T-cell (primary cell): ENCODE data around the gene OCIAD1. TPM values are rescaled to one million over a fixed set of nuclear protein-coding genes. Genes with fewer than 3 reads are reported as not detected.
A peak's percentile ranks its signal among the peaks of the same experiment; 100 is the strongest.

ENCODE experiments used
- ATAC-seq, 4 experiments: fragments of 200-7000 bp in 3 of 4; fragments of 150-1000 bp in 1 of 4; cut with Tn5 transposase; replicated peaks in 1 of 4; 1 replicate in 3 of 4; 2 replicates in 1 of 4; pipeline ENCODE4 v1.10.0; 2021; ENCODE audit warnings: moderate library complexity in 3 of 4, mild to moderate bottlenecking in 2 of 4, moderate number of reproducible peaks in 1 of 4
- CTCF ChIA-PET, 2 donors: fragments of 300-600 bp; sonication (Branson Sonifier 250); formaldehyde crosslinking; loops; one replicate each; lab custom pipeline; 2022; ENCODE audit warnings: antibody characterized with exemption in 2 of 2; lab: Charles Lee
- POLR2A ChIA-PET, 2 donors: fragments of 300-600 bp; sonication (Branson Sonifier 250); formaldehyde crosslinking; loops; one replicate each; lab custom pipeline; 2022; ENCODE audit warnings: antibody characterized with exemption in 2 of 2; lab: Charles Lee
- DNase-seq, 35 experiments: peaks; one replicate each; pipeline versions ENCODE4 v3.0.0 to v3.0.0-alpha.2; 2013 to 2023
- H3K27ac ChIP-seq: one replicate; pipeline ENCODE4 v1.5.1; 2013; ENCODE audit warnings: low read length
- H3K27me3 ChIP-seq, 2 experiments: replicated peaks in 1 of 2; 1 replicate in 1 of 2; 2 replicates in 1 of 2; pipeline versions ENCODE4 v1.6.1 to v1.7.0; 2013; ENCODE audit warnings: low read length in 1 of 2, mixed read lengths in 1 of 2; ENCODE audit not compliant: control insufficient read depth in 2 of 2, insufficient read depth in 2 of 2; ENCODE audit errors: extremely low read depth in 1 of 2
- H3K36me3 ChIP-seq, 2 donors: 1 replicate in 1 of 2; 2 replicates in 1 of 2; pipeline versions ENCODE4 v1.6.1 to v1.7.0; 2013; ENCODE audit warnings: low read length in 1 of 2; ENCODE audit not compliant: control insufficient read depth in 2 of 2, insufficient read depth in 1 of 2; ENCODE audit errors: extremely low read depth in 1 of 2
- H3K4me1 ChIP-seq, 2 experiments: 1 replicate in 1 of 2; 2 replicates in 1 of 2; pipeline versions ENCODE4 v1.6.1 to v1.7.0; 2013; ENCODE audit warnings: low read length in 2 of 2, mixed read lengths in 1 of 2; ENCODE audit not compliant: insufficient read depth in 2 of 2, control insufficient read depth in 1 of 2; ENCODE audit errors: extremely low read depth in 1 of 2
- H3K4me3 ChIP-seq, 2 donors: 1 replicate in 1 of 2; 2 replicates in 1 of 2; pipeline versions ENCODE4 v1.5.1 to v1.7.0; 2013; ENCODE audit warnings: mild to moderate bottlenecking in 2 of 2, low read length in 1 of 2, moderate library complexity in 1 of 2; ENCODE audit not compliant: control insufficient read depth in 1 of 2; ENCODE audit errors: extremely low read depth in 1 of 2
- H3K9me3 ChIP-seq: 2 replicates; pipeline ENCODE4 v1.7.0; 2013
- H3K27ac Mint-ChIP-seq, 2 donors: one replicate each; pipeline ENCODE4 v1.8.0; 2020 to 2021; ENCODE audit warnings: mild to moderate bottlenecking in 2 of 2, mixed read lengths in 2 of 2
- H3K27me3 Mint-ChIP-seq, 2 donors: one replicate each; pipeline ENCODE4 v1.8.0; 2021 to 2022; ENCODE audit warnings: mixed read lengths in 2 of 2
- H3K36me3 Mint-ChIP-seq: one replicate; pipeline ENCODE4 v1.8.0; 2021; ENCODE audit warnings: mixed read lengths
- H3K4me1 Mint-ChIP-seq, 3 donors: one replicate each; pipeline ENCODE4 v1.8.0; 2020 to 2022; ENCODE audit warnings: mixed read lengths in 3 of 3, mild to moderate bottlenecking in 1 of 3
- H3K4me3 Mint-ChIP-seq, 3 donors: one replicate each; pipeline ENCODE4 v1.8.0; 2020 to 2022; ENCODE audit warnings: mild to moderate bottlenecking in 3 of 3, mixed read lengths in 3 of 3, moderate library complexity in 3 of 3
- H3K9me3 Mint-ChIP-seq, 3 donors: one replicate each; pipeline ENCODE4 v1.8.0; 2020 to 2022; ENCODE audit warnings: mixed read lengths in 3 of 3
- WGBS: methylation state at CpG from one replicate; pipeline ENCODE4 v1.1.5; 2013; ENCODE audit warnings: missing lambda C conversion rate; ENCODE audit not compliant: insufficient coverage; 5-methylcytosine and 5-hydroxymethylcytosine counted together
- total RNA-seq, 35 experiments: library from RNA in 6 of 35; stranded (reverse) in 6 of 35; fragments of 120-200 nt in 1 of 35; gene quantifications; one replicate each; pipeline versions ENCODE4 v1.2.1 to v1.2.4 and lab custom pipeline; 2013 to 2026

OCIAD1 gene
- total RNA-seq, 5 donors from 2014 or later (not counting 1 experiment from before 2014, with no cell fraction given), result 88.1 to 113 (median 106) TPM

DNA sequence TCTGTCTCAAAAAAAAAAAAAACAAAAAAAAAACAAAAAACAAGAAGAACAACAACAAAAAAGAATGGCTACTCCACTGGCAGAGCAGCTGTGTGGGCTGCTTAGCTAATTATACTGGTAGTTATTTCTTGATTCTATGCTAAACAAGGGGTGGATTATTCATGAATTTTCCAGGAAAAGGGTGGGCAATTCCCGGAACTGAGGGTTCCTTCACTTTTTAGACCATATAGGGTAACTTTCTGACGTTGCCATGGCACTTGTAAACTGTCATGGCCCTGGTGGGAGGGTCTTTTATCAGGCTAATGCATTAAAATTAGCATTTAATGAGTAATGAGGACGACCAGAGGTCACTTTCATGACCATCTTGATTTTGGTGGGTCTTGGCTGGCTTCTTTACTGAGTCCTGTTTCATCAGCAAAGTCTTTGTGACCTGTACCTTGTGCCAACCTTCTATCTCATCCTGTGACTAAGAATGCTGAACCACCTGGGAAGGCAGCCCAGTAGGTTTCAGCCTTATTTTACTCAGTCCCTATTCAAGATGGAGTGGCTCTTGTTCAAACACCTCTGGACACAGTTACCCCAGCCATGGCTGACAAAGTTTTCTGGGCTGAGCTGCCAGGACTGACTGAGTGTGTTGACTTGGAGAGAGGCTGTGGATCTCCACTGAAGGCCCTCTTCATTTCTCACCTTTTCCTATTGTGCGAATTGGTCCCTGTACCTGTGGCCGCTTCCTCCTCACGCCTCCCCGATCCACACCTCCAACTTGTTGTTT is 77.0 kb downstream of the OCIAD1 start:
- peaks cover 39 to 44% (median 40%) of the 10 kb centered on the region in 3 donors for H3K4me1 Mint-ChIP-seq
- H3K4me3 ChIP-seq, result no peak overlapping the region
- ChIA-PET CTCF (interaction anchor here (0.6 kb wide), 3 partner anchors 66 to 231 kb away, joined by 3 to 4 read pairs (median 3); no protein-coding TSS in a partner anchor), POLR2A (no interaction called here)
- peak overlapping the region in 2 of 3 donors; percentile 14 to 46 for H3K4me3 Mint-ChIP-seq
- H3K27ac Mint-ChIP-seq, result peak overlapping the region; percentile 63 to 95
- H3K9me3 Mint-ChIP-seq, result no peaks in the 10 kb centered on the region
- ATAC-seq, result no peak
- peaks cover 14 to 34% of the 10 kb centered on the region in 2 experiments for H3K4me1 ChIP-seq
- WGBS, result 88% methylated on average over 2 of the region's 7 CpGs
- no peak for DNase-seq
- H3K27ac ChIP-seq, result no peak overlapping the region
- H3K27me3 Mint-ChIP-seq, result no peaks in the 10 kb centered on the region
- H3K36me3 ChIP-seq, result peaks cover 0 to 6% of the 10 kb centered on the region in 2 donors
- H3K36me3 Mint-ChIP-seq, result peaks cover 16% of the 10 kb centered on the region
- H3K9me3 ChIP-seq, result no peaks in the 10 kb centered on the region
- no peaks in the 10 kb centered on the region for H3K27me3 ChIP-seq

DNA sequence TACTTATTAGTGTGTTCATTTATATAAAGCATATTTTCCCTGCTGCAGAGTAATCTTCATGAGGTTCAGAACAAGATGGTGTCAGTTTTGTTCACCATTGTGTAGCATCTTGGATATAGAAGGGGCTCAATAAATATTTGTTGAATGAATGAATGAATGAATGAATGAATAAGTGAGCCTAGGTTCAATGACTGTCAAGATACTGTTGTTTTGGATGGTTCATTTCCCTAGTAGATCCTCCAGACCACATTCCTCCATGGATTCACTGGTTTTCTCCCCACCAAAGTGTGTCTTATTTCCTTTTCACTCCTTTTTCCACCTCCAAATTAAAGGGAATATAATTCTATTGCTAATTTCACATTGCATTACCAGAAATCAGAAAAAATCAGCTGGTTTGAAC is 77.8 kb downstream of the OCIAD1 start:
- CTCF ChIA-PET, result no interaction called here
- no peak overlapping the region for H3K4me3 ChIP-seq
- peaks cover 10 to 32% of the 10 kb centered on the region in 2 experiments for H3K4me1 ChIP-seq
- H3K27me3 ChIP-seq, result no peaks in the 10 kb centered on the region
- H3K9me3 ChIP-seq, result no peaks in the 10 kb centered on the region
- Mint-ChIP-seq H3K36me3 (peaks cover 11% of the 10 kb centered on the region), H3K9me3 (no peaks in the 10 kb centered on the region), H3K4me1 (peaks cover 34 to 41% (median 38%) of the 10 kb centered on the region in 3 donors), H3K27me3 (no peaks in the 10 kb centered on the region), H3K4me3 (no peak overlapping the region), H3K27ac (peak overlapping the region; percentile 55 to 63)
- POLR2A ChIA-PET, result no interaction called here
- no peak for DNase-seq
- no peak for ATAC-seq
- H3K36me3 ChIP-seq, result no peaks in the 10 kb centered on the region
- H3K27ac ChIP-seq, result no peak overlapping the region

DNA sequence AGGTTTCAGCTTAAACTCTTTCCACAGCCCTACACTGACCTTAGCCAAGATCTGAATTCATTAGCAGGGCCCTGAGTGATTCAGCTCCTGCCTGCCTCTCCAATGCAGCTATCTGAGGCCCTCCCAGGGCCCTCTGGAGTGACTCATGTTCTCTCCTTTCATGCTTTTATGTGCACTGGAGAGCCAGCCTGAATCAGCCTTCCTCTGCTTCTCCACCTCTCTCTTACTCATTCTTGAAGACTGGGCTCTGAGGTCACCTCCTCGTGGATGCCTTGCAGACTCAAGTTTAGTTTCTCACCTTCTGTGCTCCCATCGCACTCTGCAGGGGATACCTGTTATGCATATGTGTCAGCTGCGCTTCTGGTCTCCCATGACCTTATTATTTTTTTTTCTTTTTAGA is 78.8 kb downstream of the OCIAD1 start:
- no peaks in the 10 kb centered on the region for H3K9me3 ChIP-seq
- H3K4me3 ChIP-seq, result no peak overlapping the region
- 0% methylated on average over 1 of the region's 3 CpGs for WGBS
- Mint-ChIP-seq H3K4me3 (no peak overlapping the region), H3K9me3 (no peaks in the 10 kb centered on the region), H3K36me3 (peaks cover 6% of the 10 kb centered on the region), H3K4me1 (peaks cover 29 to 34% (median 33%) of the 10 kb centered on the region in 3 donors), H3K27me3 (no peaks in the 10 kb centered on the region), H3K27ac (peak overlapping the region; percentile 17 to 78)
- H3K27ac ChIP-seq, result no peak overlapping the region
- no peaks in the 10 kb centered on the region for H3K27me3 ChIP-seq
- ATAC-seq, result peak in 3 of 4 experiments; percentile 32 to 55 (median 40)
- ChIA-PET POLR2A (no interaction called here), CTCF (interaction anchor here in 1 of 2 donors (0.6 kb wide), 1 partner anchor 13 kb away, joined by 3 read pairs; no protein-coding TSS in a partner anchor)
- peaks cover 4 to 24% of the 10 kb centered on the region in 2 experiments for H3K4me1 ChIP-seq
- H3K36me3 ChIP-seq, result no peaks in the 10 kb centered on the region
- peak in 1 of 35 experiments; percentile 18 for DNase-seq

DNA sequence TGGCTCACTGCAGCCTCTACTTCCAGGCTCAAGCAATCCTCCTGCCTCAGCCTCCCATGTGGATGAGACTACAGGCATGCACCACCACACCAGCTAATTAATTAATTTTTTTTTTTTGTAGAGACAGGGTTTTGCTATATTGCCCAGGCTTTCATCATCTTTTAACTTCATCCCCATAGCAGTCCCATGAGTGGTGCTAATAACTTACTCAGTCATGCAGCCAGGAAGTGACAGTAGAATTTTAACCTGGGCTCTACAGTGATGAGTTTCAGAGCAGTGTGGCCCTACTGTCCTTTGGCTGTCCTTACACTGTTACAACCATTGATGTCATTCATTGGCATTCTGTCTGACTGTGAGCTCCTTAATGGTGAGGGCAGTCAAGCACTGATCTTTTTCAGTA is 79.6 kb downstream of the OCIAD1 start:
- peaks cover 21 to 26% (median 25%) of the 10 kb centered on the region in 3 donors for H3K4me1 Mint-ChIP-seq
- H3K27me3 Mint-ChIP-seq, result no peaks in the 10 kb centered on the region
- Histone ChIP-seq H3K27ac (no peak overlapping the region), H3K36me3 (no peaks in the 10 kb centered on the region), H3K9me3 (no peaks in the 10 kb centered on the region), H3K4me1 (peaks cover 0 to 17% of the 10 kb centered on the region in 2 experiments), H3K4me3 (no peak overlapping the region), H3K27me3 (no peaks in the 10 kb centered on the region)
- POLR2A ChIA-PET, result no interaction called here
- no peak overlapping the region for H3K4me3 Mint-ChIP-seq
- DNase-seq, result no peak
- CTCF ChIA-PET, result interaction anchor here in 1 of 2 donors (0.8 kb wide), 1 partner anchor 172 kb away, joined by 3 read pairs; no protein-coding TSS in a partner anchor
- H3K36me3 Mint-ChIP-seq, result no peaks in the 10 kb centered on the region
- H3K27ac Mint-ChIP-seq, result no peak overlapping the region
- H3K9me3 Mint-ChIP-seq, result no peaks in the 10 kb centered on the region
- ATAC-seq, result no peak

Other genes with a start within 250 kb of the OCIAD1 start
- gene FRYL, start 50.8 kb upstream of the OCIAD1 start, total RNA-seq, result 100 to 1,000 TPM in 4 of 5 donors, 10 to 100 TPM in 1; 86.3 to 143 (median 111) TPM
- 100 to 1,000 TPM in 3 of 5 donors, 10 to 100 TPM in 2; 54.0 to 150 (median 113) TPM for gene OCIAD2, start 75.7 kb downstream of the OCIAD1 start, total RNA-seq
- gene CWH43, start 155.2 kb downstream of the OCIAD1 start, total RNA-seq, result not detected